ENCODE data around the gene VSIG8.

The VSIG8 gene

GRCh38 chr1:159890390-159890789 lies 27.9 kb upstream of the VSIG8 start:
- Mint-ChIP-seq H3K9me3 (no peaks in the 10 kb centered on the region), H3K36me3 (ENCODE audit: low read depth) (no peaks in the 10 kb centered on the region), H3K4me3 (no peak overlapping the region), H3K27me3 (ENCODE audit: low read depth, poor library complexity) (peaks cover 18% of the 10 kb centered on the region), H3K4me1 (no peaks in the 10 kb centered on the region), H3K27ac (no peak overlapping the region)
- no peak for TF ChIP-seq CTCF (IDR thresholded peaks at IDR 0.05)
- DNase-seq = no peak

DNA sequence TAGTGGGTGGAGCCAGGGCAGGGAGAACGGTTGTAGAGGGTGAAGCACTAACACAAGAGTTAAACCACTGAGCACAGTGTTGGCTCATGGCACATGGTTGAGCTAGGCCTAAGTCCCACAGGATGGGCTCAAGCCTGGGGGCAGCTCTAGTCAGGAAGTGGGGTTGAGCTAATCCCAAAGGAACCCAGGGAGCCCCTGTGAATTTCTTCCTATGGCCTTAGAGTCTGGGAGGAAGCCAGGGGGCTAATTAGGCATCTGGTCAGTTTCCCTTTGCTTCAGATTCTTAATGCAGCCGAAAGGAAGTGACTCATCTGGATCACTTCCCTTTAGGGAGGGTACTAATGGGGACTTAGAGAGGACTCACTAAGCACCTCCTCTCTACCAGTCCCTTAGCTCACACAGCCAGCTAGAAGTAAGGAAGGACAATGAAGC lies 27.4 kb upstream of the VSIG8 start:
- no peaks in the 10 kb centered on the region for H3K9me3 Mint-ChIP-seq
- no peaks in the 10 kb centered on the region for H3K4me1 Mint-ChIP-seq
- no peak overlapping the region for H3K4me3 Mint-ChIP-seq
- H3K36me3 Mint-ChIP-seq (ENCODE audit: low read depth) = no peaks in the 10 kb centered on the region
- H3K27ac Mint-ChIP-seq = no peak overlapping the region
- H3K27me3 Mint-ChIP-seq (ENCODE audit: low read depth, poor library complexity) = peaks cover 17% of the 10 kb centered on the region
- no peak for DNase-seq
- TF ChIP-seq CTCF (IDR thresholded peaks at IDR 0.05) = no peak

DNA sequence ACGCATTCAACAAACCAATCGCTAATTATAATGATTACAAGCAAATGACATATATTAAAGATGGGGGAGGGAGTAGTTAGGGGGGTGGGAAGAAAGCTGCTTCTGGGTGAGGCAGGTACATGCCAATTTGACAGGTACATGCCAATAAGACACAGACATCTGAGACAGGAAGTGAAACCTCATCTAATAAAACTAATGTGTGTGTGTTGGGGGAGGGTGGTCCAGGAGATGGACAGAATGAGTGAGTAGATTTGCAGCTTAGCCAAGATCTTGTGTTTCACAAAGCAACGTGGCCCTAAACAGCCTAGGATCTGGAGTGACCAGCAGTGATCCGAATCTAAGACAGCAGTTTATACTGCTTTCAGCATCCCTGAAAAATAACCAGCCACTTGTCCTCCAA lies 26.7 kb upstream of the VSIG8 start:
- TF ChIP-seq CTCF (IDR thresholded peaks at IDR 0.05) = no peak
- Mint-ChIP-seq H3K4me1 (no peaks in the 10 kb centered on the region), H3K27ac (no peak overlapping the region), H3K4me3 (no peak overlapping the region), H3K9me3 (no peaks in the 10 kb centered on the region), H3K27me3 (ENCODE audit: low read depth, poor library complexity) (peaks cover 13% of the 10 kb centered on the region), H3K36me3 (ENCODE audit: low read depth) (no peaks in the 10 kb centered on the region)
- no peak for DNase-seq

GRCh38 chr1:159884296-159884695 lies 21.8 kb upstream of the VSIG8 start:
- no peak for TF ChIP-seq CTCF (IDR thresholded peaks at IDR 0.05)
- no peaks in the 10 kb centered on the region for H3K9me3 Mint-ChIP-seq
- H3K4me1 Mint-ChIP-seq = no peaks in the 10 kb centered on the region
- H3K36me3 Mint-ChIP-seq (ENCODE audit: low read depth) = no peaks in the 10 kb centered on the region
- no peak overlapping the region for H3K27ac Mint-ChIP-seq
- no peak overlapping the region for H3K4me3 Mint-ChIP-seq
- DNase-seq = no peak
- H3K27me3 Mint-ChIP-seq (ENCODE audit: low read depth, poor library complexity) = peaks cover 7% of the 10 kb centered on the region

DNA sequence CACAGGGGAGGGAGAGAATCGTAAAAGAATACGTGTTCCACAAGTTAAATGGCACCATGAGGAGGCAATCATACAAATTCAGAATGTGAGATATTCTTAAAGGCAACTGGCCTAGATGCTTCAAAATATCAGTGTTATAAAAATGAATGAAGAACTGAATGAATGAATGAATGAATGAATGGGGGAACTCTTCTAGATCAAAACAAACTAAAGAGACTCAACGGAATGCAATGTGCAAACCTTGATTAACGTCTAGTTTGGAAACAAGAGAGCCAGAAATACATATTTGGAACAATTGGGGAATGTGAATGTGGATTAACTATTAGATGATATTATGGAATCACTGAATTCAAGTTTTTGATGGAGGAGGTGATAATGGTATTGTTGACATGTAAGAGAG lies 20.7 kb upstream of the VSIG8 start:
- DNase-seq = no peak
- no peak for TF ChIP-seq CTCF (IDR thresholded peaks at IDR 0.05)
- H3K27ac Mint-ChIP-seq = no peak overlapping the region
- H3K9me3 Mint-ChIP-seq = no peaks in the 10 kb centered on the region
- H3K27me3 Mint-ChIP-seq (ENCODE audit: low read depth, poor library complexity) = peaks cover 7% of the 10 kb centered on the region
- no peak overlapping the region for H3K4me3 Mint-ChIP-seq
- no peaks in the 10 kb centered on the region for H3K36me3 Mint-ChIP-seq (ENCODE audit: low read depth)
- H3K4me1 Mint-ChIP-seq = no peaks in the 10 kb centered on the region

- Mint-ChIP-seq H3K27me3 (ENCODE audit: low read depth, poor library complexity) (peaks cover 7% of the 10 kb centered on the region), H3K4me3 (no peak overlapping the region), H3K9me3 (no peaks in the 10 kb centered on the region), H3K27ac (no peak overlapping the region), H3K4me1 (no peaks in the 10 kb centered on the region), H3K36me3 (ENCODE audit: low read depth) (no peaks in the 10 kb centered on the region)
- no peak for DNase-seq
- TF ChIP-seq CTCF (IDR thresholded peaks at IDR 0.05) = no peak
These were observed 20.0 kb upstream of the VSIG8 start for GRCh38 chr1:159882527-159882862.
